HEK293T (cell line): ENCODE data around the gene BDKRB1.

Experiments
- ARNT ChIP-seq: fragments of 450-650 bp; IDR thresholded peaks from 2 replicates; pipeline ENCODE4 v1.6.1; 2017; ENCODE audit warnings: mild to moderate bottlenecking
- BHLHE40 ChIP-seq: fragments of 450-650 bp; IDR thresholded peaks from 2 replicates; pipeline ENCODE4 v1.6.1; 2016; ENCODE audit warnings: mild to moderate bottlenecking, moderate library complexity, borderline replicate concordance
- ELF4 ChIP-seq: fragments of 450-650 bp; IDR thresholded peaks from 2 replicates; pipeline ENCODE4 v1.6.1; 2017; ENCODE audit warnings: antibody characterized with exemption
- FOXA1 ChIP-seq: fragments of 450-650 bp; IDR thresholded peaks from 2 replicates; pipeline ENCODE4 v1.6.1; 2016; ENCODE audit warnings: mild to moderate bottlenecking
- FOXK2 ChIP-seq: fragments of 450-650 bp; IDR thresholded peaks from 2 replicates; pipeline ENCODE4 v1.6.1; 2016; ENCODE audit warnings: mild to moderate bottlenecking
- FOXM1 ChIP-seq: fragments of 450-650 bp; IDR thresholded peaks from 2 replicates; pipeline ENCODE4 v1.6.1; 2017; ENCODE audit warnings: mild to moderate bottlenecking, borderline replicate concordance
- HDGF ChIP-seq: fragments of 450-650 bp; IDR thresholded peaks from 2 replicates; pipeline ENCODE4 v1.6.1; 2017; ENCODE audit warnings: antibody characterized with exemption, borderline replicate concordance
- L3MBTL2 ChIP-seq: fragments of 450-650 bp; conservative IDR thresholded peaks from 2 replicates; pipeline ENCODE4 v1.6.1; 2016; ENCODE audit warnings: mild to moderate bottlenecking
- LEF1 ChIP-seq: fragments of 450-650 bp; IDR thresholded peaks from 2 replicates; pipeline ENCODE4 v1.6.1; 2017; ENCODE audit warnings: mild to moderate bottlenecking, borderline replicate concordance
- SP1 ChIP-seq: fragments of 450-650 bp; IDR thresholded peaks from 2 replicates; pipeline ENCODE4 v1.6.1; 2017
- SUZ12 ChIP-seq: fragments of 450-650 bp; IDR thresholded peaks from 2 replicates; pipeline ENCODE4 v1.6.1; 2016; ENCODE audit warnings: mild to moderate bottlenecking
- TARDBP ChIP-seq: fragments of 450-650 bp; IDR thresholded peaks from 2 replicates; pipeline ENCODE4 v1.6.1; 2016
- ZNF384 ChIP-seq: fragments of 450-650 bp; IDR thresholded peaks from 2 replicates; pipeline ENCODE4 v1.6.1; 2016
- TF ChIP-seq, protein P1 (sequence below): fragments of 450-650 bp; IDR thresholded peaks from 2 replicates; pipeline ENCODE4 v1.6.1; 2016

DNA sequence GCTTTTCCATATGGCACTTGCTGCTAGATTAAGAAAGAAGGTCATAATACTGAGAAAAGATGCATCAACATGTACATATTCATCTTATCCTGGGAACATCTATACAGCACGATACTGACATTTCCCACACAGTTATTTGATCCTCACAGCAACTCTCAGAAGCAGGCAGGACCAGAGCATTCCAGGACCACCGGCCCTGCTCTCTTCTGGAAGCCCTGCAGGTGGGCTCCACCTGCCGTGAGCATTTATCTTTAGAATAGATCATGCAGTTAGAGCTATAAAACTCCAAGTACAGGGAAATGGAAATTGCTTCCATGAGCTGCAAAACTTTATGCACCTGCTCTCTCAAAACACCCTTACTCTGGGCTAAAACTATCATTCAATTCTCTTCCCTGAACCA lies 5.5 kb upstream of the BDKRB1 start:
- TF ChIP-seq ARNT (no peak), L3MBTL2 (no peak), SUZ12 (no peak), ZNF384 (no peak), TARDBP (no peak), ELF4 (no peak), HDGF (no peak), FOXA1 (no peak), SP1 (no peak), BHLHE40 (no peak), FOXM1 (no peak), FOXK2 (no peak), LEF1 (no peak)
- TF ChIP-seq, protein P1, sequence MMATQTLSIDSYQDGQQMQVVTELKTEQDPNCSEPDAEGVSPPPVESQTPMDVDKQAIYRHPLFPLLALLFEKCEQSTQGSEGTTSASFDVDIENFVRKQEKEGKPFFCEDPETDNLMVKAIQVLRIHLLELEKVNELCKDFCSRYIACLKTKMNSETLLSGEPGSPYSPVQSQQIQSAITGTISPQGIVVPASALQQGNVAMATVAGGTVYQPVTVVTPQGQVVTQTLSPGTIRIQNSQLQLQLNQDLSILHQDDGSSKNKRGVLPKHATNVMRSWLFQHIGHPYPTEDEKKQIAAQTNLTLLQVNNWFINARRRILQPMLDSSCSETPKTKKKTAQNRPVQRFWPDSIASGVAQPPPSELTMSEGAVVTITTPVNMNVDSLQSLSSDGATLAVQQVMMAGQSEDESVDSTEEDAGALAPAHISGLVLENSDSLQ: no peak
